Astrocyte of the spinal cord (primary cell): ENCODE data around the gene FAM227B.
"Not testable (repeated sequence)": the region's sequence is repeated elsewhere in the genome, so short reads cannot be mapped to it uniquely, and the experiment has no call there.

Experiments used
- DNase-seq: peaks from one replicate; pipeline ENCODE4 v3.0.0; 2011; ENCODE audit warnings: low read depth, low spot score
- H3K4me3 ChIP-seq: 2 replicates; pipeline ENCODE4 v1.5.1; 2011; ENCODE audit warnings: low read depth, mild to moderate bottlenecking, low read length, moderate library complexity
- CTCF ChIP-seq: IDR thresholded peaks from 2 replicates; pipeline ENCODE4 v1.5.1; 2012; ENCODE audit warnings: low read depth, mild to moderate bottlenecking, low read length, inconsistent platforms
- in situ Hi-C: cut with HindIII; loops from 2 replicates; pipeline ENCODE4 v1.10.0; 2017; ENCODE audit warnings: low sequenced_read_pairs

FAM227B gene

GRCh38 chr15:49473031-49473430 lies 147.6 kb downstream of the FAM227B start:
- TF ChIP-seq CTCF = no peak
- no peak for DNase-seq
- H3K4me3 ChIP-seq = no peak overlapping the region
- in situ Hi-C loops = no loop called here

DNA sequence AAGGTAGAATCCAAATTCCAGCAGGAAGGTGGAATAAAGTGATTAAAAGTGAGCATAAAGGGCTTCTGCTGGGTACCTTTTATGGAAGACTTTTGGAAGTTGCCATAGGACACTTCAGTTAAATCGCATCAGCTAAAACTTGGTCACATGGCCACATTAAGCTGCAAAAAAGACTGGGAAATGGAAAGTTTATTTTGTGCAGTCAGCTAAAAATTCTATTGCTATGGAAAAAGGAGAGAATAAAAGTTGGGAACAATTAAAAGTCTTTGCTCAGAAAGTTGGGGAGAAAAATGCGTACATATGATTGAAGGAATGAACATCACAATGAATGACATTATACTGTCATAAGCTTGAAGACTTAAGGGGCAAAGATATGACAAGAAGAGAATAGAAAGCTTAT lies 148.3 kb downstream of the FAM227B start:
- no peak for TF ChIP-seq CTCF
- DNase-seq = no peak
- in situ Hi-C loops = no loop called here
- H3K4me3 ChIP-seq = no peak overlapping the region

GRCh38 chr15:49471733-49472132 lies 148.9 kb downstream of the FAM227B start:
- in situ Hi-C loops = no loop called here
- H3K4me3 ChIP-seq = no peak overlapping the region
- DNase-seq = no peak
- TF ChIP-seq CTCF = no peak

DNA sequence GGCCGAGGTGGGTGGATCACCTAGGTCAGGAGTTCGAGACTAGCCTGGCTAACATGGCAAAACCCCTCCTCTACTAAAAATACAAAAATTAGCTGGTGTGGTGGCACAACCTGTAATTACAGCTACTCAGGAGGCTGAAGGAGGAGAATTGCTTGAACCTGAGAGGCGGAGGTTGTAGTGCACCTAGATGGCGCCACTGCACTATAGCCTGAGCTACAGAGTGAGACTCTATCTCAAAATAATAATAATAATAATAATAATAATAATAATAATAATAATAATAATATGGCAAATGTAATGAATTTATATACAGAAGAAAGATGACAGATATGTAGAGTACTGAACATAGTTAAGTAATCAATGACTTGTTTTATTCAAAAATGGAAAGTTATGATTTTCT lies 149.4 kb downstream of the FAM227B start:
- peak; percentile 32 for TF ChIP-seq CTCF
- in situ Hi-C loops, H3K4me3 ChIP-seq, DNase-seq: not testable (repeated sequence)

GRCh38 chr15:49468481-49468839 lies 152.2 kb downstream of the FAM227B start:
- no peak for TF ChIP-seq CTCF
- no peak overlapping the region for H3K4me3 ChIP-seq
- DNase-seq = peak; percentile 7
- in situ Hi-C loops = no loop called here

DNA sequence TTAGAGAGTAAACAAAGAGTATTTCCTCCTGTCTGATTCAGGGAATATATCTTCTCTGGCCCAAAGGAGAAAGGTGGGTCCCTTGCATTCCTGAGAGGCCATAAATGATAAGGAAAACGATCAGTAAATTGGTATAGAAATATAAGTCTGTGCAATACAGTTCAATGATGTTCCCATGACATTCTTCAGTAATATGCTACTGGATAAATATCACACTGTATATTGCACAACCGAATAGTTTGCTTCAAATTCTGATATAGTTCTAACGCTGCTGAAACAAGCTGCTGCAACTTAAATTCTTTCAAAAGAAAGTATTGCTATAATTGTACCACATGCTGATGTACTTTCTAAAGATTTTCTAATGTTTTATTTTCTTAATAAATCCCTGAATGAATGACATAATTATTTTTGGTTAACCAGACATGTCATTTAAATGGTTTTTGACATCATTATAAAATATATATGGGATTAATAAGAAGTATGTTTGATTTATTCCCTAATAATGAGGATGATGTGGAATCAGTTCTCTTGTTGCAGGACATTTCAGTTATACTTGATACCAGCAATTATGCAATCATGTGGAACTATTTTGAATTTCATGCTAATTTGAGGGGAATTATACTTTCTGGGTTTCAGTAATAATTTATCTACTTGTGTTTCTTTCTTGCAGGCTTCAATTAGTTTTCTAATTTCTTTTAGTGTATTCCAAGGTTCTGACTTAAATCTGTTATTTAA lies 152.7 kb downstream of the FAM227B start:
- H3K4me3 ChIP-seq = no peak overlapping the region
- in situ Hi-C loops = no loop called here
- no peak for DNase-seq
- TF ChIP-seq CTCF = no peak
